Activated naive CD8-positive, alpha-beta T cell treated with anti-CD3 and anti-CD28 coated beads, Interleukin-2, amount 10 ng/mL, durations not matched to agents 7 days and 5 days (primary cell): ENCODE measurements around the gene KCNK7. TPM values are rescaled to one million over a fixed set of nuclear protein-coding genes. Genes with fewer than 3 reads are reported as not detected.

Experiments
- ATAC-seq: fragments of 150-1000 bp; cut with Tn5 transposase; one replicate; pipeline ENCODE4 v1.10.0; 2021; ENCODE audit warnings: low read depth, moderate library complexity
- POLR2A ChIA-PET: fragments of 350-600 bp; sonication (Branson Sonifier 250); formaldehyde crosslinking; loops from one replicate; lab custom pipeline; 2021; ENCODE audit warnings: antibody characterized with exemption; lab: Charles Lee
- DNase-seq: peaks from one replicate; pipeline ENCODE4 v3.0.0; 2021
- H3K27ac Mint-ChIP-seq: one replicate; pipeline ENCODE4 v1.8.0; 2022; ENCODE audit warnings: mild to moderate bottlenecking, mixed read lengths
- H3K27me3 Mint-ChIP-seq: one replicate; pipeline ENCODE4 v1.8.0; 2022; ENCODE audit warnings: mild to moderate bottlenecking, moderate library complexity, mixed read lengths
- H3K36me3 Mint-ChIP-seq: one replicate; pipeline ENCODE4 v1.8.0; 2021; ENCODE audit warnings: mild to moderate bottlenecking, mixed read lengths
- H3K4me1 Mint-ChIP-seq: one replicate; pipeline ENCODE4 v1.8.0; 2021; ENCODE audit warnings: mixed read lengths
- H3K4me3 Mint-ChIP-seq: one replicate; pipeline ENCODE4 v1.8.0; 2022; ENCODE audit warnings: mild to moderate bottlenecking, moderate library complexity, mixed read lengths
- H3K9me3 Mint-ChIP-seq: one replicate; pipeline ENCODE4 v1.8.0; 2021; ENCODE audit warnings: mixed read lengths
- microRNA-seq: library from miRNA; unstranded; fragments of <30 nt; microRNA quantifications from one replicate; pipeline ENCODE4 v1.2.0, GENCODE V29; 2022
- total RNA-seq, 2 experiments: library from RNA; stranded (reverse); gene quantifications; one replicate each; pipeline ENCODE4 v1.2.3, GENCODE V29; 2021

Gene KCNK7
- total RNA-seq, 2 experiments from 2014 or later = 0.96 to 1.0 TPM

DNA sequence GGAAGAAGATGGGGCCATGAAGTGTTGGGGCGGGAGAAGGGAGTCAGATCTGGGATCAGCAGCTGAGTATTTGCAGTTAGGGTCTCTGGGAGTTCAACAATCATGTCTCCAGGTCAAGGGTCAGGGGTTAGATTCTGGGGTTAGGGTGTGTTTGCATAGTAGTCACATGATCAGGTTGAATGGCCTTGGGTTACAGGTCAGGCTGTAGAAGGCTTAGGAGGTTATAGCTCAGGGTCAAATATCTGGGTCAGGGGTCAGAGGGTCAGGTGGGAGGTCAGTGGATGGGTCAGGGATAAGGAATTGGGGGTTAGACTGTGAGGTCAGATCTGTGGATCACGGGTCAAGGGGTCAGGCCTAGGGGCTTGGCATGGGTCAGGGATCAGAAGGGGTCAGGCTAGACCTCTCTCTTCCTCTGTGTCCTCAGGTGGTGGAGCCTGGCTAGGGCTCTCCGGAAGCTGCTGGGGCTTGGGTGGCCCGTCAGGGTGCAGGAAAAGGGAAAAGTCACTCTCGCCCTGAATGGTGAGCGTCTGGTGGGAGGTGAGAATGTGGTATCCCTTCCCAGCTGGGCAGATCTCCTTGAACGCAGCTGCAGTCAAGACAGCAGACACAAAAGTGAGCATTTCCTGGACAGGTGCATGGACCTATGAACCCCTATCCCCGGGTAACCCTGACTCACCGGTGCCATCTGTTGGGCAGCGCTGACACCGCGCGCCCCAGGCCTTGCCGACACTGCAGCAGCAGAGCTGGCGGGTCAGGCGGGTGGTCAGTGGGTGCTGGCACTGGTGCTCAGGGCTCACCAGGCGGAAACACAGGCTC is 43.8 kb downstream of the KCNK7 start:
- H3K4me3 Mint-ChIP-seq = no peak overlapping the region
- ATAC-seq = peak; percentile 29
- peaks cover 29% of the 10 kb centered on the region for H3K36me3 Mint-ChIP-seq
- H3K27ac Mint-ChIP-seq = peak overlapping the region; percentile 30
- peak; percentile 74 for DNase-seq
- H3K4me1 Mint-ChIP-seq = peaks cover 57% of the 10 kb centered on the region
- H3K27me3 Mint-ChIP-seq = no peaks in the 10 kb centered on the region
- POLR2A ChIA-PET = interaction anchor here (1.0 to 3.7 kb wide), 9 partner anchors 10 to 130 kb away, joined by 3 to 34 read pairs (median 6); partner anchors contain the start of genes FAM89B, SCYL1 and ZNRD2
- no peaks in the 10 kb centered on the region for H3K9me3 Mint-ChIP-seq

DNA sequence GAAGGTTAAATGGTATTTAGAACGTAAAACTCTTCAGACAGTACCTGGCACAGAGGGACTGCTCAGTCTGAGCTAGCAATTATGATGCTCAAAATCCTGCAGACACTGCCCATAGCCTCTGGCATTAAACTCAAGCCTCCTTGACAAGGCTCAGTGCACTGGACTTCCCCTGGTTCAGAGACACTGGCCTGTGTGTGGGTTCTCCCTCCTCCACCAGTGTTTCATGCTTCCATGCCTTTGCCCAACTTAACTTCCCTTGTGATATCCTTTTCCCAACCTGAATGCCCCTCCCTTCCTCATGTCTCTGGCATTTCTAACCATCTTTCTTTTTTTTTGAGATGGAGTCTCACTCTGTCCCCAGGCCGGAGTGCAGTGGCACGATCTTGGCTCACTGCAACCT is 46.5 kb downstream of the KCNK7 start:
- H3K27me3 Mint-ChIP-seq = no peaks in the 10 kb centered on the region
- H3K9me3 Mint-ChIP-seq = no peaks in the 10 kb centered on the region
- H3K4me1 Mint-ChIP-seq = peaks cover 43% of the 10 kb centered on the region
- ATAC-seq (no peak), DNase-seq (no peak)
- POLR2A ChIA-PET = interaction anchor here (0.6 to 1.9 kb wide), 3 partner anchors 10 to 21 kb away, joined by 3 to 10 read pairs (median 4); partner anchors contain the start of gene ZNRD2
- no peak overlapping the region for H3K27ac Mint-ChIP-seq
- H3K4me3 Mint-ChIP-seq = no peak overlapping the region
- H3K36me3 Mint-ChIP-seq = peaks cover 31% of the 10 kb centered on the region

DNA sequence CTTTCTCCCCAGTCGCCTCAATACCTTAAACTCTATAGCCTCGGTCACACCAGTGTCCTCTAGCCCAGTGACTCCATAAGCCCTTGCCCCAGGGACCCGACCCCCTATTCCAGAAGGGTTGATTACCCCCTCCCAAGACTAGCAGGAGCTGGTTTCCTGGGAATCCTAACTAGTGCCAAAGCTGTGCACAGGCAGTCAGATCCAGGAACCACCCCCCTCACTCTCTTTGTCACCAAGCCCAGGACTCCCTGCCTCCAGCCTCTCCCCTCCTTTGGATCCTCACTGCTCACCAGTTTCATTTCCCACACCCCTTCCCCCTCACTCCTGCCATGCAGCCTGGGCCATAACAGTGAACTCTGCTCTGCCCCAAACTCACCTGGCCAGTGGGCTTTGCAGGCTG is 47.2 kb downstream of the KCNK7 start:
- ATAC-seq = no peak
- H3K27me3 Mint-ChIP-seq = no peaks in the 10 kb centered on the region
- peaks cover 43% of the 10 kb centered on the region for H3K4me1 Mint-ChIP-seq
- no peaks in the 10 kb centered on the region for H3K9me3 Mint-ChIP-seq
- DNase-seq = peak; percentile 24
- H3K27ac Mint-ChIP-seq = peak overlapping the region; percentile 60
- POLR2A ChIA-PET = interaction anchor here (1.1 to 1.9 kb wide), 3 partner anchors 17 to 46 kb away, joined by 3 to 10 read pairs (median 3); partner anchors contain the start of gene ZNRD2
- peaks cover 31% of the 10 kb centered on the region for H3K36me3 Mint-ChIP-seq
- H3K4me3 Mint-ChIP-seq = peak overlapping the region; percentile 48

DNA sequence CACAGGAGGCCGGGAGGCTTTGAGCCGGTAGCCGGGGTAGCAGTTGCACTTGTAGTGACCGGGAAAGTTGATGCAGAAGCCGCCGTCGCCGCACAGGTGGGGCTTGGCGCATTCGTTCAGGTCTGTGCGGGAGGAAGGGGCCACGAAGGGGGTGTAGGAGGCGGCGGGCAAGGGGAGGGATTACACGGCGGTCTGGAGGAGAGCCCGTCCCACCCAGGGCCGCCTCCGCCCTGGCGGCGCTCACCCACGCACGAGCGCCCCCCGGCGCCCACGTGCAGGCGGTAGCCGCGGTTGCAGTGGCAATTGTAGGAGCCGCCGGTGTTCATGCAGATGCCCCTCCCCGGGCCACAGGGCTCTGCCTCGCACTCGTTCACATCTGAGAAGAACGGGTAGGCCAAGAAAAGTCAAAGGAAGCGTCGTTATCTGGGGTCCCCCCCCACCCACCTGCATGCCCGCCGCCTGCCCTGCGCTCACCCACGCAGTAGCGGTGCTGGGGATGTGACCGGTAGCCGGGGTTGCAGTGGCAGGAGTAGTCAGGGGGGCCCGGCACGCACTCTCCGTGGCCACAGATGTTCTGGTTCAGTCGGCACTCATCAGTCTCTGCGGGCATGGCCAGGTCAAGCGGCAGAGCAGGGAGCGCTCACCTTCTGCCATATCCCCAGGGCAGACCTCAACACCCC is 48.0 kb downstream of the KCNK7 start:
- peak overlapping the region; percentile 80 for H3K4me3 Mint-ChIP-seq

DNA sequence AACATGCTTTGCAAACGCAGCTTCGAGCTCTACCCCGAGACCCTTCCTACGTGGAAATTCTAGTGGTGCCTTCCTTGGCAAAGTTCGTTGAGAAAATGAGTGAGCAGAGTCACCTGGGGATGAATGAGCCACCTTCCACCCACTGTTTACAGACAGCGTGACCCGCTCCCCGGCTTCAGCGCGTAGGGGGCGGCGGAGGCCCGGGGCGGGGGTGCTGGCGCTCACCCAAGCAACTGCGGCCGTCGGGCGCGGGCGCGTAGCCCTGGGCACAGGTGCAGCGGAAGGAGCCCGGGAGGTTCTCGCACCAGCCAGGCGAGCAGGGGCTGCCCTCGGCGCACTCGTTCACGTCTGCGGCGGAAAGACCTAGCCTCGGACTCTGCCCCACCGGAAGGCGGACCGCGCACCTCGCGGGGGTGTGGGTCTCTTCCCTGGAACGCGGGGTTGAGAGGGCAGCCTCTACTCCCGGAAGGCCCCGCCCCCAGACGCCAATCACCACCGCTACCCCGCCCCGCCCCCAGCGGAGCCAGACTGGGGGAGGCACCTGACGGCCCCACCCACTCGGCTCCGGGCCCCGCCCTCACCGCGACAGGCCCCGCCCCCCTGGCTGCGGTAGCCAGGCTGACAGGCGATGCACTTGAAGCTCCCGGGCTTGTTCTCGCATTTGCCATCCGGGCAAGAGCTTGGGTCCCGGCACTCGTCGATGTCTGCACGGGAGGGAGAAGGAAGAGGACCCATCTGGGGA is 49.2 kb downstream of the KCNK7 start:
- Mint-ChIP-seq H3K36me3 (peaks cover 25% of the 10 kb centered on the region), H3K4me3 (peak overlapping the region; percentile 80), H3K4me1 (peaks cover 28% of the 10 kb centered on the region), H3K27ac (peak overlapping the region; percentile 83), H3K9me3 (no peaks in the 10 kb centered on the region), H3K27me3 (no peaks in the 10 kb centered on the region)
- ATAC-seq (peak; percentile 81), DNase-seq (peak; percentile 100)
- POLR2A ChIA-PET = interaction anchor here (0.5 to 4.6 kb wide), 16 partner anchors 9 to 575 kb away, joined by 3 to 42 read pairs (median 4); partner anchors contain the start of genes FAM89B, MALAT1, RELA and ZNRD2

More for the DNA sequence above, 48.0 kb downstream of the KCNK7 start:
- Mint-ChIP-seq H3K4me1 (peaks cover 39% of the 10 kb centered on the region), H3K36me3 (peaks cover 31% of the 10 kb centered on the region), H3K9me3 (no peaks in the 10 kb centered on the region), H3K27me3 (no peaks in the 10 kb centered on the region), H3K27ac (peak overlapping the region; percentile 60)
- POLR2A ChIA-PET = interaction anchor here (1.1 to 4.6 kb wide), 8 partner anchors 10 to 142 kb away, joined by 3 to 42 read pairs (median 4); partner anchors contain the start of genes FAM89B, MALAT1 and ZNRD2
- no peak for ATAC-seq
- peak; percentile 45 for DNase-seq

DNA sequence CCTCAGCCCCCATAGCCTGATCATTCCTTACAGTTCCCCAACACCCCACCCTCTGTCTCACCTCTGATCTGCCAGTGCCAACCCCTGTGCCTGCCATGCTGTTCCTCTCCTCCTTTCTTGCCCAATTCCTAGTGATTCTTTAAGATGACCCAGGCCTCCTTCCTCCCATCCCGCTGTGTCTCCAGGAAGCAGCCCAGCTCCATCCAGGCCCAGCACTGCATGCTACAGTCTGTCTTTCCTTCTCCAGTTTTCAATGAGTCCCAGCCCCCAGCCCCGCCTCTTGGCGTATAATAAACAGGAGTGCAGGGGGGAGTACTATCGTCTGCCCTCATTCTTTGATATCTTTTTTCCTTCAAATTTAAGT is 49.8 kb downstream of the KCNK7 start:
- DNase-seq = no peak
- peaks cover 19% of the 10 kb centered on the region for H3K36me3 Mint-ChIP-seq
- POLR2A ChIA-PET = interaction anchor here (1.2 to 4.6 kb wide), 6 partner anchors 15 to 67 kb away, joined by 4 to 42 read pairs (median 9); partner anchors contain the start of genes FAM89B and ZNRD2
- peaks cover 28% of the 10 kb centered on the region for H3K4me1 Mint-ChIP-seq
- no peak for ATAC-seq
- H3K27ac Mint-ChIP-seq = peak overlapping the region; percentile 76
- H3K4me3 Mint-ChIP-seq = peak overlapping the region; percentile 80
- H3K27me3 Mint-ChIP-seq = no peaks in the 10 kb centered on the region
- H3K9me3 Mint-ChIP-seq = no peaks in the 10 kb centered on the region

Small RNAs within 50 kb of the gene (microRNA-seq; reads per million reads assigned to microRNA genes)
- gene MIR4690 = not detected

Other genes with a start within 250 kb of the KCNK7 start
- 1 to 10 TPM in 1 of 2 experiments, under 1 TPM in 1; 0.97 to 1.2 TPM for gene TIGD3, start 241.0 kb downstream of the KCNK7 start, total RNA-seq
- 10 to 100 TPM; 25.5 to 29.6 TPM for gene SLC25A45, start 213.2 kb downstream of the KCNK7 start, total RNA-seq
- 10 to 100 TPM; 51.5 to 55.4 TPM for gene FRMD8, start 209.2 kb downstream of the KCNK7 start, total RNA-seq
- gene NEAT1, start 173.0 kb downstream of the KCNK7 start, total RNA-seq = 100 to 1,000 TPM; 402 to 407 TPM
- gene MALAT1, start 96.8 kb downstream of the KCNK7 start, total RNA-seq = over 10,000 TPM; 13,719 to 14,448 TPM
- gene SCYL1, start 70.7 kb downstream of the KCNK7 start, total RNA-seq = 10 to 100 TPM; 74.2 to 74.9 TPM
- gene LTBP3, start 37.4 kb downstream of the KCNK7 start, total RNA-seq = 100 to 1,000 TPM; 116 to 119 TPM
- 10 to 100 TPM; 27.2 to 30.0 TPM for gene ZNRD2, start 25.3 kb downstream of the KCNK7 start, total RNA-seq
- gene FAM89B, start 23.3 kb downstream of the KCNK7 start, total RNA-seq = 10 to 100 TPM; 40.9 to 44.1 TPM
- 100 to 1,000 TPM; 118 to 120 TPM for gene EHBP1L1, start 19.7 kb downstream of the KCNK7 start, total RNA-seq
- 10 to 100 TPM; 69.9 to 73.1 TPM for gene MAP3K11, start 18.4 kb upstream of the KCNK7 start, total RNA-seq
- gene PCNX3, start 20.0 kb upstream of the KCNK7 start, total RNA-seq = 10 to 100 TPM; 57.2 to 60.2 TPM
- gene SIPA1, start 42.3 kb upstream of the KCNK7 start, total RNA-seq = 100 to 1,000 TPM; 245 to 266 TPM
- gene RELA, start 67.1 kb upstream of the KCNK7 start, total RNA-seq = 100 to 1,000 TPM; 112 to 117 TPM
- 10 to 100 TPM; 75.6 to 82.6 TPM for gene KAT5, start 116.5 kb upstream of the KCNK7 start, total RNA-seq
- 10 to 100 TPM; 74.8 to 84.2 TPM for gene RNASEH2C, start 125.0 kb upstream of the KCNK7 start, total RNA-seq
- gene AP5B1, start 185.2 kb upstream of the KCNK7 start, total RNA-seq = 10 to 100 TPM; 27.9 to 29.0 TPM
- gene OVOL1, start 191.3 kb upstream of the KCNK7 start, total RNA-seq = under 1 TPM; 0.14 to 0.17 TPM
- gene SNX32, start 238.2 kb upstream of the KCNK7 start, total RNA-seq = 1 to 10 TPM; 2.6 to 3.6 TPM